ENCODE data around the gene CHL1. TPM values are rescaled to one million over a fixed set of nuclear protein-coding genes. Genes with fewer than 3 reads are reported as not detected.

Gene CHL1
- total RNA-seq, 4 donors from 2014 or later: 10.4 to 41.5 (median 25.4) TPM

DNA sequence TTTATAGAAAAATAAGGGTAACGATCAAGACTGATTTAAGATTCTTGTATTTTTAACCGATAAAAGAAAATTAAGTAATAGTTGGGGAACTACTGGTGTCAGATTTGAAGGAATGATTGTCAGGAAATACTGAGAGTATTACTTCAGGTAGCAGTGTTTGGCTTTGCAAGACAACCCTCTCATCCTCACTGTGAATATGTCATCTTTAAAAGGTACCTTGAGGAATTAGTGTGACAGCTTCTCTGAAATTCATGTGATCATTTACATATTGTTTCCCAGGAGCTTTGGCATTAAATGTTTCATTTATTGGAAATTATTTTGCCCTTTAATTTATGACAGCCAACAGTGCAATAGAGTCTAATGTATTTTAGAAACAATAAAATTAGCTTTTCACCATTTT, 3.3 kb downstream of the CHL1 start:
- no peaks in the 10 kb centered on the region for H3K9me3 ChIP-seq
- peaks cover 0 to 13% (median 0%) of the 10 kb centered on the region in 4 donors for H3K4me1 ChIP-seq
- DNase-seq: no peak
- TF ChIP-seq POLR2A (IDR thresholded peaks at IDR 0.05) (no peak), POLR2AphosphoS5 (IDR thresholded peaks at IDR 0.05) (no peak), EP300 (IDR thresholded peaks at IDR 0.05; ENCODE audit: low read depth) (no peak)
- TF ChIP-seq, protein P1, sequence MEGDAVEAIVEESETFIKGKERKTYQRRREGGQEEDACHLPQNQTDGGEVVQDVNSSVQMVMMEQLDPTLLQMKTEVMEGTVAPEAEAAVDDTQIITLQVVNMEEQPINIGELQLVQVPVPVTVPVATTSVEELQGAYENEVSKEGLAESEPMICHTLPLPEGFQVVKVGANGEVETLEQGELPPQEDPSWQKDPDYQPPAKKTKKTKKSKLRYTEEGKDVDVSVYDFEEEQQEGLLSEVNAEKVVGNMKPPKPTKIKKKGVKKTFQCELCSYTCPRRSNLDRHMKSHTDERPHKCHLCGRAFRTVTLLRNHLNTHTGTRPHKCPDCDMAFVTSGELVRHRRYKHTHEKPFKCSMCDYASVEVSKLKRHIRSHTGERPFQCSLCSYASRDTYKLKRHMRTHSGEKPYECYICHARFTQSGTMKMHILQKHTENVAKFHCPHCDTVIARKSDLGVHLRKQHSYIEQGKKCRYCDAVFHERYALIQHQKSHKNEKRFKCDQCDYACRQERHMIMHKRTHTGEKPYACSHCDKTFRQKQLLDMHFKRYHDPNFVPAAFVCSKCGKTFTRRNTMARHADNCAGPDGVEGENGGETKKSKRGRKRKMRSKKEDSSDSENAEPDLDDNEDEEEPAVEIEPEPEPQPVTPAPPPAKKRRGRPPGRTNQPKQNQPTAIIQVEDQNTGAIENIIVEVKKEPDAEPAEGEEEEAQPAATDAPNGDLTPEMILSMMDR (IDR thresholded peaks at IDR 0.05): no peak
- in situ Hi-C loops (cut with MboI; ENCODE audit: low pct_ligation_motif_present in 1 of 4, low pct_unique_long_range_greater_than_20kb in 1 of 4, low sequenced_read_pairs in 3 of 4): no loop called here
- H3K36me3 ChIP-seq: no peaks in the 10 kb centered on the region
- WGBS, 2 donors (ENCODE audit: low coverage in 1 of 2): 91 to 94% methylated on average over 2 of the region's 2 CpGs
- H3K4me3 ChIP-seq: no peak overlapping the region
- H3K27ac ChIP-seq: no peak overlapping the region
- H3K27me3 ChIP-seq: peaks cover 35% of the 10 kb centered on the region
- intact Hi-C loops (cut with DNase I; ENCODE audit: low total_unique reads): no loop called here

DNA sequence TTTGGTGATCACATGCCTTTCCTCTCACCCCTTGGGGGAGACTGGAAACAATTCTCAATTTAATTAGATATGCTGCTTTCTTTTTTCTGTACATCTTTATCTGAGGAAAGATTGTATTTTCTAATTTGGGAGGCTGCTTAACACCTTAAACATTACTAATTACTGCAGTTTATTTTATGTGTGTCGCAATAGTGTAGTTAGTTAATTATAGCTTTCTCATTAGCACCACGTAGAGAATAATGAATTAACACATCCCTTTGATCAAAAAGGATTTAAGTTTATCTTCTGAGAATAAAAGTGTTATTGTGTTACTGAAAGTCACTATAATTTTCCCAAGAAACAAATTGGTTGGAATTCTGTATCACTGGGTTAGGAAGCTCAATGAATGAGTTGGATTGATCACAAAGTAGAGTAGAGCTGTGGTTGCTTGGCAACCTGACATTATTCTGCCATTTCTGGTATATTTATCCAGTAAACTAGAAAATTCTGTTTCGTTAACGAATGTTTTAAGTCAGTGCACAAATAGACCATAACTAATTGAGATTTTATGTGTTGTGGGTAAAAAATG, 4.3 kb downstream of the CHL1 start:
- H3K27me3 ChIP-seq: peaks cover 31% of the 10 kb centered on the region
- intact Hi-C loops (cut with DNase I; ENCODE audit: low total_unique reads) (no loop called here), in situ Hi-C loops (cut with MboI; ENCODE audit: low pct_ligation_motif_present in 1 of 4, low pct_unique_long_range_greater_than_20kb in 1 of 4, low sequenced_read_pairs in 3 of 4) (no loop called here)
- H3K27ac ChIP-seq: no peak overlapping the region
- no peak overlapping the region for H3K4me3 ChIP-seq
- WGBS, 2 donors (ENCODE audit: low coverage in 1 of 2): 61 to 76% methylated on average over 4 of the region's 4 CpGs
- DNase-seq: no peak
- H3K4me1 ChIP-seq: peaks cover 0 to 13% (median 0%) of the 10 kb centered on the region in 4 donors
- TF ChIP-seq POLR2A (IDR thresholded peaks at IDR 0.05): no peak
- TF ChIP-seq EP300 (IDR thresholded peaks at IDR 0.05; ENCODE audit: low read depth): no peak
- H3K9me3 ChIP-seq: no peaks in the 10 kb centered on the region
- no peaks in the 10 kb centered on the region for H3K36me3 ChIP-seq

DNA sequence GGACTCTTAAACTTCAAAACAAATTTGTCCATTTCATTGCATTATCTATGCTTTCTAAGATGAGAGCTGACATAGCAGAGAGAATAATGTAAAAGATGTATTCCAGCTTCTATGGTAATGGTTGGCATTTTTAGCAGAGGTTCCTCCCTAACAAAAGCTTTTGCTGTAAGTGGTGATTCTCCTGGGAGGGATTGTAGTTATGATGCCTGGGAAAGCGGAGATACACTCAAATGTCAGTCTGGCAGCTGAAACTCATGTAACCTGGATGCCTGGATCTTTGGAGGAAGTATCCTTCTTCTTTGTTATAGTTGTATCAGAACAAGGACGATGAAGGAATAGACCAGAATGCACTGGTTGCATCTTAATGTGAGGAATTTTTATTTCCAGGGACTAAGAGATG, 7.5 kb downstream of the CHL1 start:
- no peak overlapping the region for H3K4me3 ChIP-seq
- no peaks in the 10 kb centered on the region for H3K36me3 ChIP-seq
- intact Hi-C loops (cut with DNase I; ENCODE audit: low total_unique reads): no loop called here
- no peaks in the 10 kb centered on the region for H3K9me3 ChIP-seq
- no peaks in the 10 kb centered on the region for H3K4me1 ChIP-seq
- TF ChIP-seq POLR2A (IDR thresholded peaks at IDR 0.05): no peak
- no peak overlapping the region for H3K27ac ChIP-seq
- 42 to 70% methylated on average over 2 of the region's 2 CpGs for WGBS, 2 donors (ENCODE audit: low coverage in 1 of 2)
- DNase-seq: no peak
- no peaks in the 10 kb centered on the region for H3K27me3 ChIP-seq
- in situ Hi-C loops (cut with MboI; ENCODE audit: low pct_ligation_motif_present in 1 of 4, low pct_unique_long_range_greater_than_20kb in 1 of 4, low sequenced_read_pairs in 3 of 4): no loop called here

DNA sequence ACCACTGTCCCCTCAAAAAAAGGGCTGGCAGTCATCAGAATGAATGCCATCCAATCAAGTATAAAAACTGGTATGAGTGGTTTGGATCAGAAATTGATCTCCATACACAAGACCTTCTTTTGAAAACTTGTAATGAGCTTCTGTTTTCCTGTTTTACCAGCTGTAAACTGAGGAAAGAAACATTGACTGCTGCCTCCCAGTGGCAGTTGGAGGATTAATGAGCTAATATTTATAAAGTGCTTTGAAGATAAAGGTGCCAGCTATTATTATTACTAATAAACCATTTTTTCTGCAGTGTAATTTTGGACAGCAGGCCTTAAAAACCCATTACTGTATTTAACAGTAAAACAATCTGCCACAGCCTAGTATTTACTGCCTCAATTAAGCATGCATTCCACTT, 11.4 kb downstream of the CHL1 start:
- Histone ChIP-seq H3K4me1 (no peaks in the 10 kb centered on the region), H3K9me3 (no peaks in the 10 kb centered on the region), H3K4me3 (no peak overlapping the region), H3K27ac (no peak overlapping the region), H3K27me3 (no peaks in the 10 kb centered on the region), H3K36me3 (no peaks in the 10 kb centered on the region)
- intact Hi-C loops (cut with DNase I; ENCODE audit: low total_unique reads) (no loop called here), in situ Hi-C loops (cut with MboI; ENCODE audit: low pct_ligation_motif_present in 1 of 4, low pct_unique_long_range_greater_than_20kb in 1 of 4, low sequenced_read_pairs in 3 of 4) (no loop called here)
- no peak for DNase-seq
- TF ChIP-seq POLR2AphosphoS5 (IDR thresholded peaks at IDR 0.05): no peak
- TF ChIP-seq, protein P1 (IDR thresholded peaks at IDR 0.05): no peak
- TF ChIP-seq POLR2A (IDR thresholded peaks at IDR 0.05): no peak
- no peak for TF ChIP-seq EP300 (IDR thresholded peaks at IDR 0.05; ENCODE audit: low read depth)

DNA sequence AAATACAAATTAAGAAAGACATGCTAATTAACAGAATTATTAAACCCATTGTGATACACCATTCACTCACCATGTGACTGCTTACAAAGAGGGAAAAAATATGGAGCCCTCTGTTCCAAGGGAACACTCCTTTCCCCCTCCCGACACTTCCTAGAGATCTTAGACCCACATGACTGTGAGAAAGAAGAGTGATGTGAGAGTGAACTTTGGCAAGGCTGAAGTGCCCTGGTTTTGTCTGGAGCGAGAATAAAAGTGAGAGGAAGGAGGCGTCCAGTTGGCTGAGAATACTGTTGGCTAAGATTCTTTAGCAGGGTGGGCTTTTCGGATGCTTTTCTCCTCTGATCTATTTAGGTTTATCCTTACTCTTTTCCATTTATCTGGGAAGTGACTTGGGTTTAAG, 14.1 kb downstream of the CHL1 start:
- no peaks in the 10 kb centered on the region for H3K36me3 ChIP-seq
- intact Hi-C loops (cut with DNase I; ENCODE audit: low total_unique reads) (no loop called here), in situ Hi-C loops (cut with MboI; ENCODE audit: low pct_ligation_motif_present in 1 of 4, low pct_unique_long_range_greater_than_20kb in 1 of 4, low sequenced_read_pairs in 3 of 4) (no loop called here)
- H3K4me3 ChIP-seq: no peak overlapping the region
- no peaks in the 10 kb centered on the region for H3K27me3 ChIP-seq
- 71 to 91% methylated on average over 4 of the region's 4 CpGs for WGBS, 2 donors (ENCODE audit: low coverage in 1 of 2)
- no peaks in the 10 kb centered on the region for H3K9me3 ChIP-seq
- H3K4me1 ChIP-seq: no peaks in the 10 kb centered on the region
- no peak overlapping the region for H3K27ac ChIP-seq
- no peak for DNase-seq
- TF ChIP-seq POLR2A (IDR thresholded peaks at IDR 0.05): no peak
- TF ChIP-seq, protein P1 (IDR thresholded peaks at IDR 0.05): no peak
- no peak for TF ChIP-seq EP300 (IDR thresholded peaks at IDR 0.05; ENCODE audit: low read depth)
- no peak for TF ChIP-seq POLR2AphosphoS5 (IDR thresholded peaks at IDR 0.05)

Measured in transverse colon (tissue), 4 donors.